ENCODE measurements around the gene ADAMTS10. TPM values are rescaled to one million over a fixed set of nuclear protein-coding genes. Genes with fewer than 3 reads are reported as not detected.
A peak's percentile ranks its signal among the peaks of the same experiment; 100 is the strongest.

ADAMTS10 gene
- total and polyA plus RNA-seq, 4 donors = 9.1 to 44.1 (median 15.3) TPM

DNA sequence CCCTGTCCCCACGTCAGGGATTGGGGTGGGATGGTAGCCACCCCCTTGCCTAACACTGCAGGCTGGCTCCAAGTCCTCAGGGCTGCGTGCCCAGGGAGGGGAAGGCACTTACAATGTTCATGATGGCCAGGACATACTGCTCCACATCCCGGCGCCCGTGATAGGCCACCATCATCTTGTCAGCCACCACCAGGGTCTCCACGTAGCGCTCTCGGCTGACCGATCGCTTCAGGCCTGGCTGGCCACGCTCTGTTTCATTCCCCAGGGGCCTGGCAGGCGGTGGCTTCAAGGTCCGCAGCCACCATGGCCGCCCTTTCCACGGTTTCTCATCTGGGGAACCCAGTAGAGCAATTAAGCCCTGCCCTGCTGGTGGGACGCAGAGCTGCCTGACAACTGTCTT is 9.7 kb downstream of the ADAMTS10 start:
- Histone ChIP-seq H3K36me3 (ENCODE audit: control insufficient read depth in 4 of 4, insufficient read depth in 4 of 4, low read length in 4 of 4) (peaks cover 0 to 50% (median 31%) of the 10 kb centered on the region in 4 donors), H3K4me3 (no peak overlapping the region), H3K27me3 (ENCODE audit: control insufficient read depth in 3 of 3, insufficient read depth in 3 of 3, low read length in 2 of 3) (no peaks in the 10 kb centered on the region), H3K4me1 (ENCODE audit: control insufficient read depth in 5 of 5, insufficient read depth in 5 of 5, low read length in 5 of 5) (no peaks in the 10 kb centered on the region), H3K9ac (ENCODE audit: insufficient read depth in 1 of 2, low read length in 2 of 2) (no peak overlapping the region), H3K9me3 (ENCODE audit: control insufficient read depth in 4 of 4, insufficient read depth in 3 of 4, low read length in 3 of 4) (peaks cover 0 to 20% (median under 1%) of the 10 kb centered on the region in 4 donors), H3K27ac (ENCODE audit: low read depth in 1 of 2, low read length in 1 of 2) (no peak overlapping the region)
- 96 to 97% methylated on average over 16 of the region's 16 CpGs for WGBS, 2 donors
- DNase-seq = no peak
- TF ChIP-seq, protein P1, sequence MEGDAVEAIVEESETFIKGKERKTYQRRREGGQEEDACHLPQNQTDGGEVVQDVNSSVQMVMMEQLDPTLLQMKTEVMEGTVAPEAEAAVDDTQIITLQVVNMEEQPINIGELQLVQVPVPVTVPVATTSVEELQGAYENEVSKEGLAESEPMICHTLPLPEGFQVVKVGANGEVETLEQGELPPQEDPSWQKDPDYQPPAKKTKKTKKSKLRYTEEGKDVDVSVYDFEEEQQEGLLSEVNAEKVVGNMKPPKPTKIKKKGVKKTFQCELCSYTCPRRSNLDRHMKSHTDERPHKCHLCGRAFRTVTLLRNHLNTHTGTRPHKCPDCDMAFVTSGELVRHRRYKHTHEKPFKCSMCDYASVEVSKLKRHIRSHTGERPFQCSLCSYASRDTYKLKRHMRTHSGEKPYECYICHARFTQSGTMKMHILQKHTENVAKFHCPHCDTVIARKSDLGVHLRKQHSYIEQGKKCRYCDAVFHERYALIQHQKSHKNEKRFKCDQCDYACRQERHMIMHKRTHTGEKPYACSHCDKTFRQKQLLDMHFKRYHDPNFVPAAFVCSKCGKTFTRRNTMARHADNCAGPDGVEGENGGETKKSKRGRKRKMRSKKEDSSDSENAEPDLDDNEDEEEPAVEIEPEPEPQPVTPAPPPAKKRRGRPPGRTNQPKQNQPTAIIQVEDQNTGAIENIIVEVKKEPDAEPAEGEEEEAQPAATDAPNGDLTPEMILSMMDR (IDR thresholded peaks at IDR 0.05; ENCODE audit: control extremely low read depth, extremely low read depth) = no peak
- no peak for ATAC-seq (ENCODE audit: insufficient read depth, low FRiP score)

DNA sequence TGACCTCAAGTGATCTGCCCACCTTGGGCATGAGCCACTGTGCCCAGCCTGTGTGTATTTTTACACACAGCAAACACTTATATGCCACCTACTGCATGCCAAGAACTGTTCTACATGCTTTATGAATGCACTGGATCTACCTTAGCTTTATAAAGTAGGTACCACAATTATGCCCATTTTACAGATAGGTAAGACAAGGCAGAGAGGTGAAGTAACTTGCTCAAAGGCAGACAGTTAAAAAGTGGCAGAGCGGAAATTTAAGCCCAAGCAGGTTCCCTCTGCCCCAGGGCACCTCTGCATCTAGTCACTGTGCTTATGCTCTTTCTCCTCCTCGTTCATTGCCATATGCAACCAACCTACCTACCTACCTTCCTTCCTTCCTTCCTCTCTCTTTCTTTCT is 10.5 kb downstream of the ADAMTS10 start:
- WGBS, 2 donors = 95 to 100% methylated on average over 2 of the region's 2 CpGs

DNA sequence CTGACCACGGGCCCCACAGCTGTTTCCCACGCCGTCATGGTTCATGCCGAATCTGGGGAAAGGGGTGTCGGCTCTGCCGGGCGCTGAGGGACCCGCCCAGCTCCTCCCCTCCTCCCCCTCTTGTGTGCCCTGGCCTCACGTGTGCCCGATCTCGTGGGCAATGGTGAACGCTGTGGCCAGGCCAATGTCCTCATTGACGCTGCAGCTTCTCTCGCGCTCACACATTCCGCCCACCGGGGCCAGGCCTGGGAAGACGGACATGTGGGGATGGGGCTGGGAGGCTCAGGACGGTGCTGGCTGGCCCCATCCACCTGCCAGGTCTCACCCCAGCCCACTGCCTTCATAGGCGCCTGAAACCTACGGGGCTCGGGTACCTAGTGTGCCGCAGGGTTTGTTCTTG is 14.3 kb downstream of the ADAMTS10 start:
- H3K36me3 ChIP-seq (ENCODE audit: control insufficient read depth in 4 of 4, insufficient read depth in 4 of 4, low read length in 4 of 4) = peaks cover 0 to 28% (median 20%) of the 10 kb centered on the region in 4 donors
- DNase-seq (no peak), ATAC-seq (ENCODE audit: insufficient read depth, low FRiP score) (no peak)
- no peaks in the 10 kb centered on the region for H3K27me3 ChIP-seq (ENCODE audit: control insufficient read depth in 3 of 3, insufficient read depth in 3 of 3, low read length in 2 of 3)
- H3K9me3 ChIP-seq (ENCODE audit: control insufficient read depth in 4 of 4, insufficient read depth in 3 of 4, low read length in 3 of 4) = peaks cover 0 to 21% (median 0%) of the 10 kb centered on the region in 4 donors
- H3K9ac ChIP-seq (ENCODE audit: insufficient read depth in 1 of 2, low read length in 2 of 2) = no peak overlapping the region
- WGBS, 2 donors = 80 to 89% methylated on average over 23 of the region's 23 CpGs
- H3K4me1 ChIP-seq (ENCODE audit: control insufficient read depth in 5 of 5, insufficient read depth in 5 of 5, low read length in 5 of 5) = peaks cover 0 to 12% (median 5%) of the 10 kb centered on the region in 5 donors
- H3K27ac ChIP-seq (ENCODE audit: low read depth in 1 of 2, low read length in 1 of 2) = peak overlapping the region in 1 of 2 donors; percentile 6
- no peak overlapping the region for H3K4me3 ChIP-seq
- TF ChIP-seq, protein P1 (IDR thresholded peaks at IDR 0.05; ENCODE audit: control extremely low read depth, extremely low read depth) = no peak

More for the DNA sequence above, 10.5 kb downstream of the ADAMTS10 start:
- no peak overlapping the region for H3K9ac ChIP-seq (ENCODE audit: insufficient read depth in 1 of 2, low read length in 2 of 2)
- H3K36me3 ChIP-seq (ENCODE audit: control insufficient read depth in 4 of 4, insufficient read depth in 4 of 4, low read length in 4 of 4) = peaks cover 0 to 50% (median 31%) of the 10 kb centered on the region in 4 donors
- DNase-seq = no peak
- no peak overlapping the region for H3K27ac ChIP-seq (ENCODE audit: low read depth in 1 of 2, low read length in 1 of 2)
- peaks cover 0 to 16% (median under 1%) of the 10 kb centered on the region in 4 donors for H3K9me3 ChIP-seq (ENCODE audit: control insufficient read depth in 4 of 4, insufficient read depth in 3 of 4, low read length in 3 of 4)
- no peak overlapping the region for H3K4me3 ChIP-seq
- TF ChIP-seq, protein P1 (IDR thresholded peaks at IDR 0.05; ENCODE audit: control extremely low read depth, extremely low read depth) = no peak
- no peak for ATAC-seq (ENCODE audit: insufficient read depth, low FRiP score)
- H3K27me3 ChIP-seq (ENCODE audit: control insufficient read depth in 3 of 3, insufficient read depth in 3 of 3, low read length in 2 of 3) = no peaks in the 10 kb centered on the region
- peaks cover 0 to under 1% (median 0%) of the 10 kb centered on the region in 5 donors for H3K4me1 ChIP-seq (ENCODE audit: control insufficient read depth in 5 of 5, insufficient read depth in 5 of 5, low read length in 5 of 5)

DNA sequence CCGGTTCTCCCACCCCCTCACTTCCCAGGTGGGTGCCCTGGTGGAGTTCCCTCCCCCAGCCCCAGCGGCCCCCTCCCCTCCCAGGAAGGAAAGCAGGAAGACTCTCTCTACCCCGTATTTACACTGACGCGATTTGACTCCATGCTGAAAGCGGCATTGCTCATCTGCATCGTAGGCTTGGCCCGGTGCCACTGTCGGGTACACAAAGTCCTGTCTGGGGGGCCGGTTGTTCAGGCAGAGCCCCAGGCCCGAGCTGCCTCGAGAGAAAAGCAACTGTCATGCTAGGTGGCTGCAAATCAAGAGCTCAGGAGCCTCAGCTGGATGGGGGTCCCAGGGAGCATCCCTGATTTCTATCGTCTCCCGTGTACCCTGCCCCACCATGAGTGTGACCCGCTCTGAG is 14.9 kb downstream of the ADAMTS10 start:
- no peak for ATAC-seq (ENCODE audit: insufficient read depth, low FRiP score)
- TF ChIP-seq, protein P1 (IDR thresholded peaks at IDR 0.05; ENCODE audit: control extremely low read depth, extremely low read depth) = no peak

More for the DNA sequence above, 14.9 kb downstream of the ADAMTS10 start:
- H3K9ac ChIP-seq (ENCODE audit: insufficient read depth in 1 of 2, low read length in 2 of 2) = no peak overlapping the region
- 68 to 70% methylated on average over 15 of the region's 15 CpGs for WGBS, 2 donors
- peaks cover 0 to 21% (median 0%) of the 10 kb centered on the region in 4 donors for H3K9me3 ChIP-seq (ENCODE audit: control insufficient read depth in 4 of 4, insufficient read depth in 3 of 4, low read length in 3 of 4)
- no peak overlapping the region for H3K4me3 ChIP-seq
- H3K36me3 ChIP-seq (ENCODE audit: control insufficient read depth in 4 of 4, insufficient read depth in 4 of 4, low read length in 4 of 4) = peaks cover 0 to 24% (median 16%) of the 10 kb centered on the region in 4 donors
- H3K27me3 ChIP-seq (ENCODE audit: control insufficient read depth in 3 of 3, insufficient read depth in 3 of 3, low read length in 2 of 3) = no peaks in the 10 kb centered on the region
- peak overlapping the region in 1 of 2 donors; percentile 6 for H3K27ac ChIP-seq (ENCODE audit: low read depth in 1 of 2, low read length in 1 of 2)
- H3K4me1 ChIP-seq (ENCODE audit: control insufficient read depth in 5 of 5, insufficient read depth in 5 of 5, low read length in 5 of 5) = peaks cover 0 to 12% (median 5%) of the 10 kb centered on the region in 5 donors
- no peak for DNase-seq
